GM11168 (cell line): Measurements from ENCODE around the gene COL18A1.
"Not testable (repeated sequence)": the region's sequence is repeated elsewhere in the genome, so short reads cannot be mapped to it uniquely, and the experiment has no call there.

ENCODE experiments used
- in situ Hi-C: fragments of 300-500 bp; cut with MboI; formaldehyde crosslinking; loops from one replicate; pipeline ENCODE4 v1.12.0; 2022; ENCODE audit warnings: low sequenced_read_pairs; ENCODE audit not compliant: unreplicated experiment

Gene COL18A1

GRCh38 chr21:45559216-45560105, 154.5 kb downstream of the COL18A1 start:
- in situ Hi-C loops, result loop anchor here (5.0 kb wide), 2 partner anchors 38 to 268 kb away; no protein-coding TSS in a partner anchor

- in situ Hi-C loops, result no loop called here
Observed at GRCh38 chr21:45560106-45561021, 155.4 kb downstream of the COL18A1 start.

- in situ Hi-C loops, result not testable (repeated sequence)
Observed at GRCh38 chr21:45561241-45561640, 156.3 kb downstream of the COL18A1 start.

GRCh38 chr21:45562402-45562801, 157.4 kb downstream of the COL18A1 start:
- in situ Hi-C loops, result no loop called here

GRCh38 chr21:45562965-45563364, 158.0 kb downstream of the COL18A1 start:
- in situ Hi-C loops, result no loop called here
